A673 (cell line): ENCODE measurements around the gene HPS1.

ENCODE experiments used
- CTCF ChIP-seq: fragments of 300-800, 200-600 bp; sonication (generic); conservative IDR thresholded peaks from 2 replicates; pipeline ENCODE4 v1.5.1; 2017; ENCODE audit warnings: low read depth, mild to moderate bottlenecking, antibody characterized with exemption, low read length, moderate library complexity, mixed read lengths
- EZH2 ChIP-seq: fragments of 200-600 bp; sonication (generic); IDR thresholded peaks from 2 replicates; pipeline ENCODE4 v1.6.1; 2017; ENCODE audit warnings: borderline replicate concordance, low read depth, mild to moderate bottlenecking, mixed read lengths, antibody characterized with exemption, low read length; ENCODE audit not compliant: poor library complexity, severe bottlenecking

- TF ChIP-seq CTCF (no peak), EZH2 (no peak)
Measured at GRCh38 chr10:98458809-98459784, 12.4 kb upstream of the HPS1 start.
